Caco-2 (cell line): ENCODE results near the gene DEFB129. TPM values are rescaled to one million over a fixed set of nuclear protein-coding genes. Genes with fewer than 3 reads are reported as not detected.

Source experiments
- Bru-seq: library from RNA; stranded (reverse); fragments of 400-500 nt; gene quantifications from one replicate; lab custom pipeline; 2021; lab: Mats Ljungman, UMichigan
- BruChase-seq, 2 experiments: library from RNA; stranded (reverse); fragments of 400-500 nt; gene quantifications; one replicate each; lab custom pipeline; 2021; lab: Mats Ljungman, UMichigan
- BruUV-seq: library from RNA; stranded (reverse); fragments of 400-500 nt; replicated peaks from 2 replicates; lab custom pipeline; 2021; lab: Mats Ljungman, UMichigan
- CTCF ChIA-PET: fragments of 300-600 bp; sonication (Branson Sonifier 250); formaldehyde crosslinking; loops from one replicate; lab custom pipeline; 2022; ENCODE audit warnings: antibody characterized with exemption; lab: Charles Lee
- POLR2A ChIA-PET: fragments of 300-600 bp; sonication (Branson Sonifier 250); formaldehyde crosslinking; loops from one replicate; lab custom pipeline; 2022; ENCODE audit warnings: antibody characterized with exemption; lab: Charles Lee
- DNase-seq, 2 experiments: peaks; one replicate each; pipeline versions ENCODE4 v3.0.0 to v3.0.0-alpha.2; 2020 to 2022
- H3K27me3 ChIP-seq: replicated peaks from 2 replicates; pipeline ENCODE4 v1.6.0; 2011; ENCODE audit warnings: low read length; ENCODE audit not compliant: control insufficient read depth, insufficient read depth
- H3K36me3 ChIP-seq: 2 replicates; pipeline ENCODE4 v1.5.1; 2011; ENCODE audit warnings: low read length; ENCODE audit not compliant: control insufficient read depth, insufficient read depth
- H3K4me1 ChIP-seq: fragments of 250-450 bp; sonication (Bioruptor Pico); 2 replicates; pipeline ENCODE4 v1.5.1; 2020; ENCODE audit warnings: mild to moderate bottlenecking
- H3K4me3 ChIP-seq: 2 replicates; pipeline ENCODE4 v1.5.1; 2011; ENCODE audit warnings: low read depth, mild to moderate bottlenecking, control low read depth, low read length
- H3K9me3 ChIP-seq: fragments of 250-450 bp; sonication (Bioruptor Pico); 2 replicates; pipeline ENCODE4 v1.5.1; 2020; ENCODE audit warnings: mild to moderate bottlenecking, moderate library complexity
- H3K27ac Mint-ChIP-seq: one replicate; pipeline ENCODE4 v1.8.0; 2022; ENCODE audit warnings: mixed read lengths; ENCODE audit not compliant: unreplicated experiment
- H3K27me3 Mint-ChIP-seq: one replicate; pipeline ENCODE4 v1.8.0; 2022; ENCODE audit warnings: mixed read lengths; ENCODE audit not compliant: insufficient read depth, unreplicated experiment
- H3K36me3 Mint-ChIP-seq: one replicate; pipeline ENCODE4 v1.8.0; 2022; ENCODE audit warnings: mild to moderate bottlenecking, mixed read lengths; ENCODE audit not compliant: insufficient read depth, unreplicated experiment
- H3K4me1 Mint-ChIP-seq: one replicate; pipeline ENCODE4 v1.8.0; 2022; ENCODE audit warnings: low read depth, mixed read lengths; ENCODE audit not compliant: unreplicated experiment
- H3K4me3 Mint-ChIP-seq: one replicate; pipeline ENCODE4 v1.8.0; 2022; ENCODE audit warnings: mild to moderate bottlenecking, moderate library complexity, mixed read lengths; ENCODE audit not compliant: unreplicated experiment
- H3K9me3 Mint-ChIP-seq: one replicate; pipeline ENCODE4 v1.8.0; 2022; ENCODE audit warnings: mixed read lengths; ENCODE audit not compliant: unreplicated experiment
- intact Hi-C: fragments of 100-400 bp; cut with micrococcal nuclease; formaldehyde crosslinking; loops from one replicate; pipeline ENCODE4 v1.10.0; 2022; ENCODE audit not compliant: unreplicated experiment
- long read RNA-seq: library from polyadenylated mRNA; stranded (forward); transcript quantifications from one replicate; pipeline ENCODE4 v2.0.0, GENCODE V29; 2022
- total RNA-seq: library from RNA; stranded (reverse); gene quantifications from 2 replicates; pipeline ENCODE4 v1.2.3, GENCODE V29; 2022
- TF ChIP-seq, protein P1 (sequence below), 2 experiments: fragments of 200-600 bp in 1 of 2; IDR thresholded peaks; 1 replicate in 1 of 2; 2 replicates in 1 of 2; pipeline versions ENCODE4 v1.5.1 to v1.8.0; 2011 to 2022; ENCODE audit warnings: antibody characterized with exemption in 1 of 2, control low read depth in 1 of 2, inconsistent platforms in 1 of 2, low read depth in 1 of 2, low read length in 1 of 2, mild to moderate bottlenecking in 1 of 2, moderate library complexity in 1 of 2; ENCODE audit not compliant: insufficient read depth in 1 of 2, severe bottlenecking in 1 of 2, unreplicated experiment in 1 of 2

DEFB129 gene, protein sequence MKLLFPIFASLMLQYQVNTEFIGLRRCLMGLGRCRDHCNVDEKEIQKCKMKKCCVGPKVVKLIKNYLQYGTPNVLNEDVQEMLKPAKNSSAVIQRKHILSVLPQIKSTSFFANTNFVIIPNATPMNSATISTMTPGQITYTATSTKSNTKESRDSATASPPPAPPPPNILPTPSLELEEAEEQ
- total RNA-seq (not detected in 2 replicates), Bru-seq, nascent RNA (not detected), BruChase-seq, experiment 1, labeled RNA remaining after a 2-hour chase (not detected), BruChase-seq, experiment 2, labeled RNA remaining after a 6-hour chase (not detected)
- long read RNA-seq, result 0 reads

DNA sequence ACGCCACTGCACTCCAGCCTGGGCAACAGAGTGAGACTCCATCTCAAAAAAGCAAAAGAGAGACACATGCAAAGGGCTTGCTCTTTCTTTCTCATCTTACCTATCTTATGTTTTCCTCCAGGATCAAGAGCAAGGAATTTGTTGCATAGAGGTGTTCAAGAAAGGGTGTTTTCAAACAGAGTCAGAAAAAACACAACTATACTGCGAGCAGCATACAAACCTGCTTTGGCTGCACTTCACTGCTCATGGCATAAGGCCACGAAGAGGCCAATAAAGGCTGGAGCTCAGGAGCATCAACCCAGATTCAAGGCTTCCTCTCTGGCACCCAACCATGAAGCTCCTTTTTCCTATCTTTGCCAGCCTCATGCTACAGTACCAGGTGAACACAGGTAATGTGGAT is at the start of gene DEFB129:
Gene DEFB129, plus strand, starts transcription at position 301 of the 400 bp plus-strand sequence. Its CDS starts 31 bp downstream, at position 332.
- Mint-ChIP-seq H3K4me3 (no peak within 1 kb of the TSS), H3K9me3 (no peaks in the 10 kb centered on the region), H3K27me3 (peaks cover 5% of the 10 kb centered on the region), H3K27ac (no peak within 1 kb of the TSS), H3K4me1 (no peaks in the 10 kb centered on the region), H3K36me3 (no peaks in the 10 kb centered on the region)
- Histone ChIP-seq H3K4me3 (no peak within 1 kb of the TSS), H3K4me1 (no peaks in the 10 kb centered on the region), H3K9me3 (no peaks in the 10 kb centered on the region; the same call in 1 of the 2 replicates), H3K27me3 (no peaks in the 10 kb centered on the region), H3K36me3 (no peaks in the 10 kb centered on the region)
- intact Hi-C loops, result no loop called here
- CTCF ChIA-PET, result no interaction called here
- DNase-seq, result no peak
- no TSS peak for BruUV-seq
- POLR2A ChIA-PET, result no interaction called here
- TF ChIP-seq, protein P1, sequence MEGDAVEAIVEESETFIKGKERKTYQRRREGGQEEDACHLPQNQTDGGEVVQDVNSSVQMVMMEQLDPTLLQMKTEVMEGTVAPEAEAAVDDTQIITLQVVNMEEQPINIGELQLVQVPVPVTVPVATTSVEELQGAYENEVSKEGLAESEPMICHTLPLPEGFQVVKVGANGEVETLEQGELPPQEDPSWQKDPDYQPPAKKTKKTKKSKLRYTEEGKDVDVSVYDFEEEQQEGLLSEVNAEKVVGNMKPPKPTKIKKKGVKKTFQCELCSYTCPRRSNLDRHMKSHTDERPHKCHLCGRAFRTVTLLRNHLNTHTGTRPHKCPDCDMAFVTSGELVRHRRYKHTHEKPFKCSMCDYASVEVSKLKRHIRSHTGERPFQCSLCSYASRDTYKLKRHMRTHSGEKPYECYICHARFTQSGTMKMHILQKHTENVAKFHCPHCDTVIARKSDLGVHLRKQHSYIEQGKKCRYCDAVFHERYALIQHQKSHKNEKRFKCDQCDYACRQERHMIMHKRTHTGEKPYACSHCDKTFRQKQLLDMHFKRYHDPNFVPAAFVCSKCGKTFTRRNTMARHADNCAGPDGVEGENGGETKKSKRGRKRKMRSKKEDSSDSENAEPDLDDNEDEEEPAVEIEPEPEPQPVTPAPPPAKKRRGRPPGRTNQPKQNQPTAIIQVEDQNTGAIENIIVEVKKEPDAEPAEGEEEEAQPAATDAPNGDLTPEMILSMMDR (IDR thresholded peaks at IDR 0.05; ENCODE audit: insufficient read depth in 1 of 2, low read depth in 1 of 2, low read length in 1 of 2, severe bottlenecking in 1 of 2, unreplicated experiment in 1 of 2), result no peak

DNA sequence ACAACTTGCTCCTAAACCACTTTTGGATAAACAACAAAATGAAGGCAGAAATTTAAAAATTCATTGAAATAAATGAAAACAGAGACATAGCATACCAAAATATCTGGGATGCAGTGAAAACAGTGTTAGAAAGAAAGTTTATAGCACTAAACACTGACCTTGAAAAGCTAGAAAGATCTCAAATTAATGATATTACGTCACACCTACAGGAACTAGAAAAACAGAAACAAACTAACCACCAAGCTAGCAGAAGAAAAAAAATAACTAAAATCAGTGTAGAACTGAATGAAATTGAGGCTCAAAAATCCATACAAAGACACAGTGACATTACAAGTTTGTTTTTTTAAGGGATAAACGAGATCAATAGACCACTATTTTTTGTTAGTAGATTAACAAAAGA is 42.8 kb upstream of the DEFB129 start:
- Histone ChIP-seq H3K4me1 (no peaks in the 10 kb centered on the region), H3K36me3 (no peaks in the 10 kb centered on the region), H3K4me3 (no peak overlapping the region), H3K9me3 (no peaks in the 10 kb centered on the region), H3K27me3 (no peaks in the 10 kb centered on the region)
- no peak for DNase-seq
- H3K4me1 Mint-ChIP-seq, result no peaks in the 10 kb centered on the region
- intact Hi-C loops, result no loop called here
- H3K36me3 Mint-ChIP-seq, result no peaks in the 10 kb centered on the region
- H3K4me3 Mint-ChIP-seq, result no peak overlapping the region
- ChIA-PET CTCF (no interaction called here), POLR2A (no interaction called here)
- TF ChIP-seq, protein P1 (IDR thresholded peaks at IDR 0.05; ENCODE audit: insufficient read depth in 1 of 2, low read depth in 1 of 2, low read length in 1 of 2, severe bottlenecking in 1 of 2, unreplicated experiment in 1 of 2), result no peak
- no peak overlapping the region for H3K27ac Mint-ChIP-seq
- H3K27me3 Mint-ChIP-seq, result peaks cover 14% of the 10 kb centered on the region
- no peaks in the 10 kb centered on the region for H3K9me3 Mint-ChIP-seq
- no TSS peak for BruUV-seq

DNA sequence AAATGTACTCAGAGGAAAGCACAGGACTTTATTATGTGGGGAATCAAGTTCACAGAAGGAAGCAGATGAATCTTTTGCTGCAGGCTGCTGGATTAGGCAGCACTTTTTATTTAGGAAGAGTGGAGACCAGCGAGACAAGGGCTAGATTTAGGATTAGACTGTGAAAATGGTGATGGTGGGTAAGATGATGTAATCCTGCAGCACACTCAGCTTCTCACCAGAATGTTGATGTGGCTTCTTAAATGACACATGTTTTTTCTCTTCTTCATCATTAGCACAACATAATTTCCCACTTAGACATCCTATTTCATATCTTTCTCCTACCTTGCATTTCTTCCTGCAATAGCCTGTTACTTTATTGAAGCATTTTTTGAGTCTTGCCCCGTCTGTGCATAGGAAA is 39.3 kb upstream of the DEFB129 start:
- H3K36me3 ChIP-seq, result no peaks in the 10 kb centered on the region
- no peaks in the 10 kb centered on the region for H3K27me3 ChIP-seq
- H3K4me3 ChIP-seq, result no peak overlapping the region
- no peak overlapping the region for H3K4me3 Mint-ChIP-seq
- no TSS peak for BruUV-seq
- DNase-seq, result no peak
- H3K9me3 ChIP-seq, result no peaks in the 10 kb centered on the region
- POLR2A ChIA-PET, result interaction anchor here (0.6 kb wide), 1 partner anchor 390 kb away, joined by 6 read pairs; no protein-coding TSS in a partner anchor
- TF ChIP-seq, protein P1 (IDR thresholded peaks at IDR 0.05; ENCODE audit: insufficient read depth in 1 of 2, low read depth in 1 of 2, low read length in 1 of 2, severe bottlenecking in 1 of 2, unreplicated experiment in 1 of 2), result no peak
- H3K36me3 Mint-ChIP-seq, result no peaks in the 10 kb centered on the region
- no peak overlapping the region for H3K27ac Mint-ChIP-seq
- H3K4me1 Mint-ChIP-seq, result no peaks in the 10 kb centered on the region
- intact Hi-C loops, result no loop called here
- CTCF ChIA-PET, result no interaction called here
- H3K9me3 Mint-ChIP-seq, result peaks cover 10% of the 10 kb centered on the region
- H3K4me1 ChIP-seq, result no peaks in the 10 kb centered on the region
- H3K27me3 Mint-ChIP-seq, result peaks cover 16% of the 10 kb centered on the region
